HG03025 (cell line): ENCODE results near the gene RNLS.

Source experiments
- ATAC-seq: cut with Tn5 transposase; IDR thresholded peaks from one replicate; pipeline ENCODE4 v1.9.1; 2021; ENCODE audit warnings: mild to moderate bottlenecking, moderate library complexity; ENCODE audit not compliant: unreplicated experiment, low FRiP score

Gene RNLS

DNA sequence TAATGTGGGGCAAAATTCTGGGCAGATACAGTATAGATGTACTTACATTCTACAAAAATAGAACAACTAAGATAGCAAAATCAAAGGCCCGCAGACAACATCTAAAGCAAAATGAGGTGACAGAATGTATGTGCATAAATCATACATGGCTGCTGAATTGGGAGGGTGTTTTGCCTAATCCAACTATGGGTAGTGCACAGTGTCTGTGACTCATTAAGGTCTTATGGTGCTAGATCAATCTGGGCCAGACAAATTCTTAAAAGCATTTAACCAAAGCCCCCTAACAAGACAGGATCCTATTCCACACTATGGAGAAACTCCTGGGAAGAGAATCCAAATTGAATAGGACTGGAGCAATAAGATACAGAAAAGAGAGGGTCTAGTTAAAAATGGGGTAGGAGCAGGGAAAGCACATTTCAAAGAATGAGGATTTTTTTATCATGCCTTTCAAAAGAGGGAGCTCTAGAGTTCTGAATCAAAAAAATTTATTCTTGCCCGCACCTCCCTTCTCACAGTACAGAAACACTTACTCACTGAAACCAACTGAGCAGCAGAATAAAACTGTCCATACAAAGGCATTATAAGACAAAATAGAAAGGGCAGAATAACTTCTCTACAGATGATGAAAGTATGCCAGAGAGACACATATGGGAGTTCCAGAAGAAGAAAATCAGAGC lies 181.3 kb downstream of the RNLS start:
- no peak for ATAC-seq

DNA sequence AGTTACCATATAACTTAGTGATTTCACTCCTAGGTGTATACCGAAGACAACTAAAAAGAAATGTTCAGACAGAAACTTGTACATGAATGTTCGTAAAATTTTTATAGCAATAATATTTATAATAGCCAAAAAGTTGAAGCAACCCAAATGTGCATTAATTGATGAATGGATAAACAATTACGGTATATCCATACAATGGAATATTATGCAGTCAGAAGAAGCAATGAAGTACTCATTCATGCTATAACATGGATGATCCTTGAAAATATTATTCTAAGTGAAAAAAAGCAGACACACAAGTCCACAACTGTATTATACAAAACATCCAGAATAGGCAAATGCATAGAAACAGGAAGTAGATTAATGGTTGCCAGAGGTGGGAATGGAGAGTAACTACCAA lies 183.9 kb downstream of the RNLS start:
- no peak for ATAC-seq

DNA sequence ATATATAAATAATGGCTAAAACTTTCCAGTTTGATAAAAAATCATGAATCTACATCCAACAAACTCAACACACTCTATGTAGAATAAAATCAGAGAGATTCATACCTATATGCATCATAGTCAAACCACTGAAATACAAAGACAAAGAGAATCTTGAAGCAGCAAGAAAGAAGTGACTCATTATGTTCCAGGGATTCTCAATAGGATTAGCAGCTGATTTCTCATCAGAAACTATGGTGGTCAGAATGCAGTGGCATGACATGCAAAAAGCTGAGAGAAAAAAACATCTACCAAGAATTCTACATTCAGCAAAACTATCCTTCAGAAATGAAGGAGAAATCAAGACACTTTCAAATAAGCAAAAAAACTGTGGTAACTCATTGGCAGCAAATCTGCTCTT lies 187.4 kb downstream of the RNLS start:
- ATAC-seq: no peak

DNA sequence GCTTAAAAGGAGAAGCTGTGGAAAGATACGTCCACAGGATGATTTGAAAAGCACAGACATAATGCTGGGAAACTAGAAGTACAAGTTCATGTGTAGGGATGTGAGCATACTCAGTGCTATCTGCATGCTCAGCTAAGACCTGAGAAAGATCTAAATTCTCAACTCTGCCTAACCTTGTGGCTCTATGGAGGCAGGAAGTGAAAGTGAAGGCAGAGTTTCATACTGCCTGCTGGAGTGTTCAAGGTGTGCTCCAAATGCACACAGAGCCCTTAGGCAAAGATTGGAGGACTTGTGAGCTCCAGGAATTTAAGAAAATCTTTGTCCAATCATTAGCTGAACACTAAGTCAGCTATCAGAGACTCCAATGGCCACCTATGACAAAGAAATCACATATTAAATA lies 190.9 kb downstream of the RNLS start:
- no peak for ATAC-seq

DNA sequence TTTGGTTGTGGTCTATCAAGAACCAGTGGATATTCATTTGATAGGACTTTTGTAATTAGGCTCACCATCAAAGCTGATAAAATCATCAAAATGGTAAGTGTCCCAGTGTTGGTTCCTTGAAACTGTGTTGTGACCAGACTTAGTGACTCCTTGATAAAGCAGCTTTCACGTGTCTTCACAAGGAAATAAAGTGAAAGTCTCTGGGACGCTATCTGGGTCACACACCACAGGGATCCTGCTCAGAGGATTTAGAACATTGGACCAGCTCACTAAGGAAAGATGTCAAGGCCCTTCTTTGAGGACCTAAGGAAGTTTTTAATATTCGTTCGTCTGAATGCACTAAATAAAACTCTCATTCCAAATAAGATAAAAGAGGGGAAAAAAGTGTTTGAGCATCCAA lies 193.1 kb downstream of the RNLS start:
- ATAC-seq: no peak

DNA sequence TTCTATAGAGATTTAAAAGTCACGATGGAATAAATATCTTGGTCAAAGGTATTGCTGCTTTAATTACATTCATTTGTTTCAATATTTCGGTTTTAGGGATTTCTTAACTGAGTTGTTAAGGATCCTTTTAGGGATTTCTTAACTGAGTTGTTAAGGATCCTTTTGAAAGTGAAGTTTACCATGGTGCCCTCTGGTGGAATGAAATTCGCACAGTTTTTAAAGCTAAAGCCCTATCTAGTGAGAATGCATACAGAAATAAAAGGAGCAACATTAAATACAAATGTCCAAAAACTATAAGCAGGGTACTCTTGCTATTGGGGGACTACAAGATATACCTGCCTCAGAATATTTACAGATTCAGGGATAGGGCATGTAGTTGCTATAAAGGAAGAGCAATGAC lies 193.7 kb downstream of the RNLS start:
- ATAC-seq: no peak

DNA sequence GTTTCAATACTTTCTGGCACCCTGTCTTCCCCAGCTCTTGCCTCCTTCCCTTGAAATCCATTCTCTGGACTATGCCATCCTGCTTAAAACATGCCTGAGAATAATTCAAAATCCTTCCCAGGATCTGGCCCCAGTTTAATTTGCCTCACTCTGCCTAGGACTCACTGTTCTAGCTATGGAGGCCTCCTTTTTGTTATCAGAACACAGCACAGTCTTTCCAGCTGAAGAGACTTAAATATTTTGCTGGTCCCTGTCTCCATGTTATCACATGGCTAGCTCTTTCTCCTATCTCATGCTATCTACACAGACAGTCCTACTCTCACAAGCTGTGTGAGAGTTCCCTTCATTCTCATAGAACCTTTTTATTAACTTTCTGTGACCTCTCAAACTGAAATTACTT lies 194.8 kb downstream of the RNLS start:
- ATAC-seq: no peak

DNA sequence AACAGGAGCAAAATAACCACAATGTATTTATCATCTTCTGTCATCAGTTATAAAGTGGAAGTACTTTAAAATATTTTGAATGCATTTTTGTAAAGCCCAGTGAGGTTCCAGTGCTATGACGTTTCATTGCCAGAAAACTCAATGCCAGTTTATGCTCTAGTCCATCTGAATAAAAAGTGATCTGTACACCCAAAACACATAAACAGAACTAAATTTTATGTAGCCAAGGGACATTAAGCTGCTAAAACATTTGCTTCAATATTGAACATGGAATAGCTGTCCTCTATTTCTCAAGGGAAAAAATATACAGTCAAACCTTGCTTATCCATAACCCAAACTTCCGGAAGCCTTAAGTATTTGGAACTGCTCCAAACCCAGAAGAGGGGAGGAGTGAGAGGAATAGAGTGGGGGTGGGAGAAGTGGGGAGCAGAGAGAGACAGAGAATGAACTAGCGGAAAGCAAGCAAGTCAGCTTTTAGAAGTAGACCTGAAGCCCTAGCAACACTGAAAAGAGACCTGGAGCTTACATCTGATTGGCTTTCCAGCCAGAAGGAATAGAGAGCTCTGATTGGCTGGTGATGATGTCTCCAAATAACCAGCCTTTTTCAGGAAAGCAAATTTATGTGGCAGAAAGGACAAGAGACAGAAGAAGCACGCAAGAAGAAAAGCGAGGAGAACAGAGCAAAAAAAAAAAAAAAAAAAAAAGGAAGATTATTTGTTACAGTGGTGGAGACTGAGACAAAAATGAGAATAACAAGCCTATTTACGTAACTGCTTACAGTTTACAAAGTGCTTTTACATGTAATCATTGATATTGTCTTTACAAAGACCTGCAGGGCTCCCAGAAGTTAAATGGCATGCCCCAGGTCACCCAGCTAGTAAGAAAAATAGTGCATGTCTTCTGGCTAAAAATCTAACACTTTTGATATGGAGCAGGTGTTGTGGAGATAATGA lies 196.0 kb downstream of the RNLS start:
- ATAC-seq: no peak

DNA sequence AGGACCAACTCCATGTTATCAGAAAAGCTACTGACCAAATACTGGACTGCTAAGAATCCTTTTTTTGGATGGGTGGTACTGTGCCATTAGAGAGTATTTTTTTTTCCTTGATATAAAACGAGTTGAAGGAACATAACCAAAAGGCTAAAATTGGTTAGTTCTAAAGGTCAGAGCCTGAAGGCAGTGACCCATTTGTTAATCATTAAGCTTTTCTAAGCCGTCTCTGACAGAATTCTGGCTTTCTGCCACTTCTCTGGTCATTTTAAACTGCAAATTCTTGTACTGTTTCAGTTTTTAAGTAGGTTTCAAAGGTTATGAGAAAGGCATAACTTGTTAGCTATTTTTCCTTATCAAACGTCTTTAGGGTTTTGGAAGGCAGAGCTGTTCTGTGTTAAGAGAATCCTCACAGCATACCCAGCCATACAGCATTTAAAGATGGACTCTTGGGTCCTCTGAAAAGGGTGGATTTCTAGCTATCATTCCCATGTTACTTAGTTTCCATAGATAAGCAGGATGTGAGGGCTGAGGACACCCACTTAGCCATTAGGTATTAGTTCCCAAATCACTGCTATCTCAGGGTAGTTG lies 196.8 kb downstream of the RNLS start:
- peak; percentile 27 for ATAC-seq

DNA sequence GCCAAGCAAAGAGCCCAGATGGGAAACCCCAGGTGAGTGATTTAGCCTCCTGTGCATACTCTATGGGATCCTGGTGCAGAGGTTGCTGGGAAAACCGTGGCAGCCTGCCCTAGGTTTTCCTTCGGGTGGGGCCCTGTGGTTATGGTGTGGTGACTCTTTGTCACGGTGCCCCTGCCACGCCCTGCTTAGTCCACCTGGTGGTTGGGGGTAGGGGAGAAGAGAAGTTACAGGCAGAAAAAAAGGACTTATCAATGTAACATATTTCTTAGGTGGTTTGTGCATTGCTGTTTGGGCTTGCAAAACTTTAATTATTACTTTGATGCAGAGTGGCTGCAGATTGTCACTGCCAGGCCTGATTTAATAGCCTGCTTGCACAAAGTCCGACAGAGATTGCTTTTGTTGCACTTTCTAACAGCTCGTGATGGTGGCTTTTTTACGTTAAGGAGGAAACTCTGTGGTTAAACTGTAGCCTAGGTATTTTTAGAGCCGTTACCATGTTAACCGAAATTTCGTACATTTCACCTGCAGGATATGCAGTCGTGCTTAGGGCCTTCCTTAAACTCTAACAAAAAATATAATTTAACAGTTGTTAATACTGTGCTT lies 197.4 kb downstream of the RNLS start:
- ATAC-seq: peak; percentile 83

DNA sequence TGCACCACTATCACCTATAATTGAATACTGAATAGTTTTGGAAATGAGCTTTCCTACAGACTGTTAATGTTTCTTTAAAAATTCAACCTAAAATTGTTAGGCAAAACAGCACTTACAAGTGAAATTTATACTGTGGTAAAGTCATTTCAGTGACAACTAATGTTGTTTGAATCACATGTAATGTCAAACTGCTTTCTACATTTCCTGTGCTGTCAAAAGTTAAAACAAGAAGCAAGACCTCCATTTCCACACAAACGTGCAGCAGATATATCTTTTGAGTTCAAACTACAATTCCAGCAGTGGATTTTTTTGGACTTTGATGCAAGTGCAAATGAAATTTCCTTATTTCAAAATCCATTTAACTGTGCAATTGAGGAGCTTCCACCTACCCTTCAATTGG lies 199.8 kb downstream of the RNLS start:
- ATAC-seq: no peak

DNA sequence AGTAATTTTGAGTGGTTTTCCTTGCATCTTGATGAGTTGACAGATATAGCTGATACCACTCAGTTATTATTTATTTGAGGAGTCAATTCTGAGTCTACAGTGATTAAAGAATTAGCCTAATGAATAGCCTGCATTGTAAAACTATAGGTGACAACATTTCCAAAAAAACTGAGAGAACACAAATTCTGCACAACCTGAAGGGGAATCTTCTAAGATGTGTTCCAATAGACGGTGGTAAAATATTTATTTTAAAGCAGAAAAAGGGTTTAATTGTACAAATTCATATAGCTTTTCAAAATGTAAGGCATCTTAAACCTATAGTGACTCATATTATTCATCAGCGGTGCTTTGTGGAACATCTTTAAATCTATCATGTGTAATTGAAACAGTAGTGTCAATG lies 200.4 kb downstream of the RNLS start:
- ATAC-seq: no peak

DNA sequence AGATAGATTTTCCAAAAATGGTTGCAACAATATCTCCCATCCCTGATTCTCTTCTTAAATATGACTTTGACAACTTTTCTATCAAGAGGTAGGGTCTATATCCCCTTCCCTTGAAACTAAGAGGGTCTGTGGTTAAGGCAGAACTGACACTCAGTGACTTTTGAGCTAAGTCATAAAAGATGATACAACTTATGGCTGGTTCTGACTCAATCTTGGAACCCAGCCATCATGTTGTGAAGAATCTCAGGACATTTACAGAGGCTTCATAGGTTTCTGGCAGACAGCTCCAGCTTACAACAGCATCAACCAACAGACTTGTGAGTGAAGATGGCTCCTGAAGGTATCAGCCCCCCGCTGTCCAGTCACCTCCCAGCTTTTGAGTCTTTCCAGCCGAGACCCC lies 203.5 kb downstream of the RNLS start:
- no peak for ATAC-seq

DNA sequence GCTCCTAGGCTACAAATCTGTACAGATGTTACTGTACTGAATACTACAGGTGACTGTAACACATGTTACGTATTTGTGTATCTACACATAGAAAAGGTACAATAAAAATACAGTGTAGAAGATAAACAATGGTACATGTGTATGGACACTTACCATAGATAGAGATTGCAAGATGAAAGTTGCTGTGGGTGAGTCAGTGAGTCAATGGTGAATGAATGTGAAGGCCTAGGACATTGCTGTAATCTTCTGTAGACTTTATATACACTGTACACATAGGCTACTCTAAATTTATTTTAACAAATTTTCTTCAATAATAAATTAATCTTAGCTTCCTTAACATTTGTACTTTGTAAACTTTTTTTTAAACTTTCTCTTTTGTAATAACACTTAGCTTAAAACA lies 205.6 kb downstream of the RNLS start:
- ATAC-seq: no peak

DNA sequence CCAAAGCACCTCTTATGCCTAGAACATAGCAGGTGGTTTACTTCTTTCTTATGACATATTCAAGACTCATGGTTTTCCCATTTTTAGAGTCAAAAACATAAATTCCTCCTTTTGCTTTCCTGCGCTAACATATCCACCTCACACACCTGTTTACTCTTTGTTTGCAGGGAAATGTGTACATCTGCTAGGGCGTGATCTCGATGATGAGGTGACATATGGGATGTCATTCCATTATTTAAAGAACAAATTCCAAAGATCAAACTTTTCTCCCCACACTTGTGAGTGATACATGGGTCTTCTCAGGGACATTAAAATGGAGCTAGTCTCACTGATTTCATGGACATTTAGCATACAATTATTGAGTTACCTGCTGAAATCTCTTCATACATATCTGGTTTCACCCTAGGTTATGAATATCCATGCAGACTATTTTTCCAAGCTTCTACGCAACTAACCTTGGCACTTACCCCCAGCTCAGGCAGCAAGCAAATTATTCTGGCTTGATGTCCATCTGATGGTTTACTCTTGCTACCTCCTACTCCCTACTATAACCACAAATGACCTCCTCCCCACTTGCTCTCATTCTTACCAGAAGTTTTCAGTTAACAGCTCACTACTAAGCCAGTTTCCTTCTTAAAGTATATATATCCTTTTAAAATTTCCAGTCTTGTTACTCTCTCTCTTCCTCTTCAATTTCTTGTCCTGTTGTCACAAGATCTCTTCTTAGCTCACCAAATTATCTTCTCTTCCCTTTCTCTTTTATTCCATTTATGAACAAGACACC lies 208.5 kb downstream of the RNLS start:
- no peak for ATAC-seq

DNA sequence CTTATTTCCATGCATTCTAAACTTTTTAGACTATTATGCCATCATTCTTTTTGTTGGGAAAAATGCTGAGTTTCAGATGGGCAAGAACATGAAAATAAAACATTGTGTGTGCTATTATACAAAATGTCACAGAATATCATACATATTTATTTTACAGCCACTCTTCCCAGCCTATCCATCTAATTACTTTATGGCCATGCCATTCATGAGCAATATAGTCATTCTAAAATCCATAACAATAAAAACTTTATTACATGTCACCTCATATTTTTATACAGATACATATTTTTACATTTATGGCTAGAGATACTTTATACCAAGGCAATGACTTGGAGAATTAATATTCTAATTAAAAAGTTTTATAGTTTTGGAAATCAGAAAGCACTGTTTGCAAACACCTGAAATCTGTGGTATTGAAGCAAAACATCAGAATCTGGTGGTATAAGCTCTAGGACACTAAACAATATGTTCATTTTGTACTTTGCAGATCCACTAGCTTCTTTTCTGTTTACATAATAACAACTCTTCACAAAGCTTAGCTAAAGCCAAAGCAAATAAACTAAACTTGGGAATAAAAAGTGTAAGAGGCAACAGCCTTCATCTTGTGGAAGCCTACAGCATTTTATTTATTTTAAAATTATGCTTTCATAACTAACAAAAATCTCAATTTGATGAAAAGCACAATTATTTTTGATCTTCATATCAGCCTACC lies 210.1 kb downstream of the RNLS start:
- no peak for ATAC-seq

DNA sequence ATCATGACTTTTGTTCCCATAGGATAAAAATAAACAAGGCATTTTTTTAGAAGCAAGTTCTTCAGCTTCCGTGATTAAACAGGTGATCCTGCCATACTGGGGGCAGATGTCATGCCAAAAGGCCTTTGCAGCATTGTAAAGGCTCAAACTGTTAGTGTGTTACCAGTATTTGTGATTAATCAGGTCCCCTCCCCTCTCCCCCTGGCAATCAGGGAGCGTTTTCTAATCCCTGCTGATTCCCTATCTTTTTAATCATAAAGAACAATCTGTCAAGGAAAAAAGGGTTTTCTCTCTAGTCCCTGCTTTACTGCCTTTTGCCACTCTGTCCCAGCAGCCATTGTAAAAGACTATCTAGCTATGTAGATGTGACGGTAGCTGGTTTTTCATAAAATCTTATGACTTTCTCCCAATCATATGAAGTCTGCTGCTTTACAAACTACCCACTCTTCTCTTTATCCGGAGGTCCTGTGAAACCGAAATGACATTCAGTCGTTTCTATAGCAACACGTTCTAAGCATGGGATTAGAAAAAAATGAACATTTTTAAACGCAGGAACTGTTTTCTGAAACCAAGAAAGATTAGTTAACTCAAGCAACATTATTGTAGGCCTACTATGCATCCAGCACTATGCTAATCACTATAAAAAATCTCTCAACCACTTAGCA lies 210.9 kb downstream of the RNLS start:
- ATAC-seq: no peak

DNA sequence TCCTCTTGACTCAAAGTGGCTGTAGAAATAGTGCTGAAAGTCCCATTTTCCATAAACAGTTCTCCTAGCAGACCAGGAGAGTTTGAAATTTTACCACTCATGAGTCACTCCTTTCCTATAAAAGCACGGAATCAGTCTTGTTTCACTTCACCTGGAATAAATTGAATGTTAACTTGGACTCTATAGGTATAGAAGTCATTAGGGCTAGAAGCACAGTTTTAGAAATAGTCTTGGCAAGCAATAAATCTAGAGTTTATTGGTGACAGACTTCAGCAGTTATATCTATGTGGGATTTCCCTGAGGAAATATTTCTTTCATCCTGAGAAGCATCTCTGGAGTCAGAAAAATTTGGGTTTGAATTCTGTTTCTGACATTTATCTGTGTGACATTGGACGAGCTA lies 212.4 kb downstream of the RNLS start:
- no peak for ATAC-seq

DNA sequence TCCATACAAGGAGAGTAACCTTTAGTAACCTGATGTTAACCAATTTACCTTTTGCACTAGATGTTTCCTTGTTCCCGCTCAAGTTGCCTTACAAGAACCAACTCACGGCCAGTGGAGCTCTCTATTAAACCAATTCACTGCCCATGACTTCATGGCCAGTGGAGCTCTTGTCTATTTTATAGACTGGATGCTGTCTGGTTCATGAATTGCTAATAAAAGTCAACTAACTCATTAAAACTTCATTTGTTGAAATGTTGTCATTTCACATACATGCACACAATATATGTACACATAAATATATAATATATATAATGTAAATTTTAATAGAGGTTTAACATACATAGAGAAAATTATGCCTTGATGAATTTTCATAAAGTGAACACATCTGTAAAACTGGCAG lies 216.3 kb downstream of the RNLS start:
- ATAC-seq: no peak
